Sigmoid colon (tissue), 7 donors: Measurements from ENCODE around the gene NCR2. TPM values are rescaled to one million over a fixed set of nuclear protein-coding genes. Genes with fewer than 3 reads are reported as not detected.

ENCODE experiments used
- DNase-seq: peaks from one replicate; pipeline ENCODE4 v3.0.0-alpha.2; 2019
- H3K27ac ChIP-seq, 4 donors: fragments of 200-600 bp; sonication (generic); one replicate each; pipeline ENCODE4 v1.5.1; 2016 to 2019; ENCODE audit warnings: mild to moderate bottlenecking in 1 of 4
- H3K27me3 ChIP-seq, 3 donors: fragments of 200-600 bp; sonication (generic); one replicate each; pipeline ENCODE4 v1.5.1; 2019; ENCODE audit warnings: mild to moderate bottlenecking in 1 of 3
- H3K36me3 ChIP-seq, 4 donors: fragments of 200-600 bp; sonication (generic); one replicate each; pipeline ENCODE4 v1.5.1; 2016 to 2019
- H3K4me1 ChIP-seq, 4 donors: fragments of 200-600 bp; sonication (generic); one replicate each; pipeline ENCODE4 v1.5.1; 2017 to 2019
- H3K4me3 ChIP-seq, 4 donors: fragments of 200-600 bp; sonication (generic); one replicate each; pipeline ENCODE4 v1.5.1; 2017 to 2019; ENCODE audit warnings: mild to moderate bottlenecking in 2 of 4, moderate library complexity in 1 of 4
- H3K9me3 ChIP-seq, 4 donors: fragments of 200-600 bp in 3 of 4; sonication (generic) in 3 of 4; one replicate each; pipeline versions ENCODE4 v1.5.1 to v1.6.1; 2013 to 2019
- EP300 ChIP-seq, 4 donors: sonication (generic); formaldehyde crosslinking; IDR thresholded peaks; one replicate each; pipeline ENCODE4 v1.6.1; 2017; ENCODE audit warnings: antibody characterized with exemption in 4 of 4
- POLR2A ChIP-seq, 2 donors: fragments of 450-650 bp; IDR thresholded peaks; one replicate each; pipeline ENCODE4 v1.6.1; 2016; ENCODE audit warnings: antibody characterized with exemption in 2 of 2, mild to moderate bottlenecking in 2 of 2, moderate library complexity in 2 of 2
- POLR2AphosphoS5 ChIP-seq, 4 donors: sonication (generic); formaldehyde crosslinking; IDR thresholded peaks; one replicate each; pipeline ENCODE4 v1.6.1; 2017; ENCODE audit warnings: antibody characterized with exemption in 4 of 4
- WGBS, 2 donors: extraction: QIAGEN DNeasy Blood & Tissue Kit; methylation state at CpG; one replicate each; pipeline ENCODE4 v1.1.7; 2013; 5-methylcytosine and 5-hydroxymethylcytosine counted together
- intact Hi-C: fragments of 100-400 bp; cut with DNase I; formaldehyde crosslinking; loops from one replicate; pipeline ENCODE4 v1.15.1; 2023
- polyA plus RNA-seq, 3 donors: library from polyadenylated mRNA; stranded (reverse); fragments of 200-250 nt; gene quantifications; one replicate each; pipeline ENCODE4 v1.2.3, GENCODE V29; 2013
- total RNA-seq, 4 donors: library from RNA; depleted of rRNA; stranded (reverse); fragments of >200 nt; gene quantifications; one replicate each; pipeline ENCODE4 v1.1.0, GENCODE V29; 2016
- TF ChIP-seq, protein P1 (sequence below), 4 experiments: fragments of 450-650 bp in 3 of 4; fragments of 200-600 bp in 1 of 4; IDR thresholded peaks; one replicate each; pipeline ENCODE4 v1.5.1; 2016 to 2019; ENCODE audit warnings: antibody characterized with exemption in 4 of 4, mild to moderate bottlenecking in 3 of 4, moderate library complexity in 2 of 4
- donor health status: healthy with polysubstance abuse.
- donor health status: Bipolar disorder and iron deficiency.
- donor health status: healthy.

NCR2 gene
- total and polyA plus RNA-seq, 7 donors = 0.20 TPM; not detected in 6

- peaks cover 0 to 4% (median 0%) of the 10 kb centered on the region in 4 donors for H3K9me3 ChIP-seq
- peaks cover 0 to 8% (median 0%) of the 10 kb centered on the region in 3 donors for H3K27me3 ChIP-seq
- 82 to 88% methylated on average over 7 of the region's 7 CpGs for WGBS, 2 donors
- H3K27ac ChIP-seq = no peak overlapping the region
- DNase-seq = no peak
- intact Hi-C loops = no loop called here
- no peaks in the 10 kb centered on the region for H3K36me3 ChIP-seq
- TF ChIP-seq, protein P1, sequence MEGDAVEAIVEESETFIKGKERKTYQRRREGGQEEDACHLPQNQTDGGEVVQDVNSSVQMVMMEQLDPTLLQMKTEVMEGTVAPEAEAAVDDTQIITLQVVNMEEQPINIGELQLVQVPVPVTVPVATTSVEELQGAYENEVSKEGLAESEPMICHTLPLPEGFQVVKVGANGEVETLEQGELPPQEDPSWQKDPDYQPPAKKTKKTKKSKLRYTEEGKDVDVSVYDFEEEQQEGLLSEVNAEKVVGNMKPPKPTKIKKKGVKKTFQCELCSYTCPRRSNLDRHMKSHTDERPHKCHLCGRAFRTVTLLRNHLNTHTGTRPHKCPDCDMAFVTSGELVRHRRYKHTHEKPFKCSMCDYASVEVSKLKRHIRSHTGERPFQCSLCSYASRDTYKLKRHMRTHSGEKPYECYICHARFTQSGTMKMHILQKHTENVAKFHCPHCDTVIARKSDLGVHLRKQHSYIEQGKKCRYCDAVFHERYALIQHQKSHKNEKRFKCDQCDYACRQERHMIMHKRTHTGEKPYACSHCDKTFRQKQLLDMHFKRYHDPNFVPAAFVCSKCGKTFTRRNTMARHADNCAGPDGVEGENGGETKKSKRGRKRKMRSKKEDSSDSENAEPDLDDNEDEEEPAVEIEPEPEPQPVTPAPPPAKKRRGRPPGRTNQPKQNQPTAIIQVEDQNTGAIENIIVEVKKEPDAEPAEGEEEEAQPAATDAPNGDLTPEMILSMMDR (IDR thresholded peaks at IDR 0.05) = no peak
- TF ChIP-seq POLR2AphosphoS5 (IDR thresholded peaks at IDR 0.05) = no peak
- TF ChIP-seq POLR2A (IDR thresholded peaks at IDR 0.05) = no peak
- no peak for TF ChIP-seq EP300 (IDR thresholded peaks at IDR 0.05)
- H3K4me3 ChIP-seq = no peak overlapping the region
- H3K4me1 ChIP-seq = no peaks in the 10 kb centered on the region
Measured at GRCh38 chr6:41343641-41344187, 8.3 kb downstream of the NCR2 start.

- Histone ChIP-seq H3K9me3 (peaks cover 0 to 4% (median 0%) of the 10 kb centered on the region in 4 donors), H3K27me3 (peaks cover 0 to 10% (median 0%) of the 10 kb centered on the region in 3 donors), H3K4me3 (no peak overlapping the region), H3K36me3 (no peaks in the 10 kb centered on the region), H3K4me1 (no peaks in the 10 kb centered on the region), H3K27ac (no peak overlapping the region)
- TF ChIP-seq POLR2A (IDR thresholded peaks at IDR 0.05) = no peak
- TF ChIP-seq, protein P1 (IDR thresholded peaks at IDR 0.05) = no peak
- TF ChIP-seq POLR2AphosphoS5 (IDR thresholded peaks at IDR 0.05) = no peak
- no peak for TF ChIP-seq EP300 (IDR thresholded peaks at IDR 0.05)
- no peak for DNase-seq
- intact Hi-C loops = no loop called here
- 35 to 52% methylated on average over 3 of the region's 3 CpGs for WGBS, 2 donors
Measured at GRCh38 chr6:41344876-41345275, 9.5 kb downstream of the NCR2 start.

- no peak for DNase-seq
- Histone ChIP-seq H3K4me1 (no peaks in the 10 kb centered on the region), H3K27me3 (peaks cover 0 to 13% (median 3%) of the 10 kb centered on the region in 3 donors), H3K27ac (no peak overlapping the region), H3K4me3 (no peak overlapping the region), H3K9me3 (peaks cover 0 to 4% (median 0%) of the 10 kb centered on the region in 4 donors), H3K36me3 (no peaks in the 10 kb centered on the region)
- TF ChIP-seq, protein P1 (IDR thresholded peaks at IDR 0.05) = no peak
- TF ChIP-seq POLR2A (IDR thresholded peaks at IDR 0.05) (no peak), POLR2AphosphoS5 (IDR thresholded peaks at IDR 0.05) (no peak), EP300 (IDR thresholded peaks at IDR 0.05) (no peak)
- intact Hi-C loops = no loop called here
- 91 to 92% methylated on average over 8 of the region's 8 CpGs for WGBS, 2 donors
Measured at GRCh38 chr6:41345901-41346300, 10.5 kb downstream of the NCR2 start.

DNA sequence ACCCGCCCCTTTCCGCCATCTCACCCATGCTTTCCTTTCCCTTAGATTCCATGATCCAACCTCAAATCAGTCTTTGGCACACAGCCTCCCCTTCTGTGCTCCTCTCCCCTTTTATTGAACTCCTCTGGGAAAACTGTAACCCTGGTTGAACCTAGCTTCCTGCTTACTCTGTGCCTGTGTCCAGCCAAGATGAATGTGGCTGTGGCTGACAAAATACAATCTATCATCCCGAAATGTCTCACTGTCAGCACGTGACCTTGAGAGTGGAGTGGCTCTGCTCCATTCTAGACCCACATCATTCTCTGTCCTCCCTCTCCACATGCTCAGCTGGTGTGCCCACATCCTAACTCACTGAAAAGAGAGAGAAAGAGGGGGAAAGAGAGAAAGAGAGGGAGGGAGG lies 11.0 kb downstream of the NCR2 start:
- TF ChIP-seq EP300 (IDR thresholded peaks at IDR 0.05) (no peak), POLR2A (IDR thresholded peaks at IDR 0.05) (no peak), POLR2AphosphoS5 (IDR thresholded peaks at IDR 0.05) (no peak)
- TF ChIP-seq, protein P1 (IDR thresholded peaks at IDR 0.05) = no peak
- H3K27ac ChIP-seq = no peak overlapping the region

More for the DNA sequence above, 11.0 kb downstream of the NCR2 start:
- intact Hi-C loops = no loop called here
- Histone ChIP-seq H3K36me3 (no peaks in the 10 kb centered on the region), H3K4me3 (no peak overlapping the region), H3K4me1 (no peaks in the 10 kb centered on the region), H3K27me3 (peaks cover 0 to 13% (median 3%) of the 10 kb centered on the region in 3 donors), H3K9me3 (peaks cover 0 to 4% (median 0%) of the 10 kb centered on the region in 4 donors)
- no peak for DNase-seq
- WGBS, 2 donors = 83 to 86% methylated on average over 4 of the region's 4 CpGs
